DND-41 (cell line): ENCODE data around the gene ARID2.

Source experiments
- ATAC-seq: fragments of 200-7000 bp; cut with Tn5 transposase; 3 replicates; pipeline ENCODE4 v1.9.1; 2021; ENCODE audit warnings: low read depth; ENCODE audit not compliant: insufficient read depth
- DNase-seq: peaks from one replicate; pipeline ENCODE4 v3.0.0-alpha.2; 2020
- H2AFZ ChIP-seq: 2 replicates; pipeline ENCODE4 v1.6.0; 2012; ENCODE audit warnings: low read depth, low read length
- H3K27ac ChIP-seq: 2 replicates; pipeline ENCODE4 v1.5.1; 2012; ENCODE audit warnings: low read length, inconsistent platforms
- H3K27me3 ChIP-seq: fragments of 200-600 bp; sonication (generic); 2 replicates; pipeline ENCODE4 v1.6.0; 2012; ENCODE audit warnings: low read length, mild to moderate bottlenecking, inconsistent platforms; ENCODE audit not compliant: insufficient read depth, poor library complexity
- H3K36me3 ChIP-seq: 2 replicates; pipeline ENCODE4 v1.5.1; 2012; ENCODE audit warnings: low read length, inconsistent platforms; ENCODE audit not compliant: insufficient read depth
- H3K4me1 ChIP-seq: 2 replicates; pipeline ENCODE4 v1.5.1; 2012; ENCODE audit warnings: mild to moderate bottlenecking, low read length; ENCODE audit not compliant: insufficient read depth
- H3K4me2 ChIP-seq: 2 replicates; pipeline ENCODE4 v1.6.0; 2012; ENCODE audit warnings: mild to moderate bottlenecking, moderate library complexity, low read length, inconsistent platforms; ENCODE audit not compliant: insufficient read depth
- H3K4me3 ChIP-seq, 2 experiments: fragments of 200-600 bp in 1 of 2; shearing (Covaris generic) in 1 of 2; 2 replicates each; pipeline ENCODE4 v1.5.1; 2012 to 2016; ENCODE audit warnings: inconsistent platforms in 2 of 2, low read length in 2 of 2, mild to moderate bottlenecking in 2 of 2, low read depth in 1 of 2, moderate library complexity in 1 of 2
- H3K79me2 ChIP-seq: 2 replicates; pipeline ENCODE4 v1.6.0; 2012; ENCODE audit warnings: low read length, inconsistent platforms; ENCODE audit not compliant: insufficient read depth
- H3K9ac ChIP-seq: 2 replicates; pipeline ENCODE4 v1.6.0; 2012; ENCODE audit warnings: low read depth, mild to moderate bottlenecking, inconsistent platforms, low read length, moderate library complexity
- H3K9me3 ChIP-seq: 2 replicates; pipeline ENCODE4 v1.5.1; 2012; ENCODE audit warnings: low read length, moderate library complexity, mild to moderate bottlenecking, inconsistent platforms; ENCODE audit not compliant: insufficient read depth, severe bottlenecking
- H4K20me1 ChIP-seq: 2 replicates; pipeline ENCODE4 v1.6.0; 2012; ENCODE audit warnings: low read length; ENCODE audit not compliant: insufficient read depth
- CTCF ChIP-seq: IDR thresholded peaks from 2 replicates; pipeline ENCODE4 v1.5.1; 2012; ENCODE audit warnings: borderline replicate concordance, low read length, moderate library complexity, mild to moderate bottlenecking; ENCODE audit not compliant: poor library complexity, severe bottlenecking; ENCODE audit errors: extremely low read depth
- EZH2 ChIP-seq: IDR thresholded peaks from 3 replicates; pipeline ENCODE4 v1.6.1; 2012; ENCODE audit warnings: borderline replicate concordance, low read depth, mild to moderate bottlenecking, moderate library complexity, low read length, inconsistent platforms; ENCODE audit not compliant: severe bottlenecking

ARID2 gene

GRCh38 chr12:45768194-45768593, 38.7 kb downstream of the ARID2 start:
- H3K9me3 ChIP-seq = no peaks in the 10 kb centered on the region
- no peak for DNase-seq
- no peak overlapping the region for H3K9ac ChIP-seq
- H3K36me3 ChIP-seq = peaks cover 39% of the 10 kb centered on the region
- H3K27ac ChIP-seq = no peak overlapping the region
- H3K4me1 ChIP-seq = no peaks in the 10 kb centered on the region
- ATAC-seq = no peak
- no peaks in the 10 kb centered on the region for H3K27me3 ChIP-seq
- peaks cover 25% of the 10 kb centered on the region for H4K20me1 ChIP-seq
- no peak overlapping the region for H3K4me2 ChIP-seq
- H3K79me2 ChIP-seq = peaks cover 98% of the 10 kb centered on the region
- no peak overlapping the region for H2AFZ ChIP-seq
- no peak for TF ChIP-seq EZH2
- TF ChIP-seq CTCF = no peak
- no peak overlapping the region for H3K4me3 ChIP-seq

- H3K9me3 ChIP-seq = no peaks in the 10 kb centered on the region
- ATAC-seq = no peak
- no peaks in the 10 kb centered on the region for H3K27me3 ChIP-seq
- H3K27ac ChIP-seq = no peak overlapping the region
- TF ChIP-seq EZH2 = no peak
- no peak for TF ChIP-seq CTCF
- peaks cover 100% of the 10 kb centered on the region for H3K79me2 ChIP-seq
- peaks cover 34% of the 10 kb centered on the region for H4K20me1 ChIP-seq
- no peak overlapping the region for H3K4me3 ChIP-seq
- H3K9ac ChIP-seq = no peak overlapping the region
- H3K36me3 ChIP-seq = peaks cover 10% of the 10 kb centered on the region
- H3K4me1 ChIP-seq = no peaks in the 10 kb centered on the region
- no peak overlapping the region for H2AFZ ChIP-seq
- DNase-seq = no peak
- no peak overlapping the region for H3K4me2 ChIP-seq
Measured at GRCh38 chr12:45773747-45774146, 44.2 kb downstream of the ARID2 start.

GRCh38 chr12:45774508-45775162, 45.1 kb downstream of the ARID2 start:
- no peaks in the 10 kb centered on the region for H3K4me1 ChIP-seq
- ATAC-seq (no peak), DNase-seq (no peak)
- H4K20me1 ChIP-seq = peaks cover 34% of the 10 kb centered on the region
- no peak overlapping the region for H2AFZ ChIP-seq
- no peak overlapping the region for H3K4me2 ChIP-seq
- peaks cover 5% of the 10 kb centered on the region for H3K36me3 ChIP-seq
- H3K79me2 ChIP-seq = peaks cover 100% of the 10 kb centered on the region
- no peak overlapping the region for H3K4me3 ChIP-seq
- no peaks in the 10 kb centered on the region for H3K27me3 ChIP-seq
- TF ChIP-seq EZH2 = no peak
- TF ChIP-seq CTCF = no peak
- H3K27ac ChIP-seq = no peak overlapping the region
- no peak overlapping the region for H3K9ac ChIP-seq
- H3K9me3 ChIP-seq = no peaks in the 10 kb centered on the region

GRCh38 chr12:45775465-45775864, 46.0 kb downstream of the ARID2 start:
- Histone ChIP-seq H3K27me3 (no peaks in the 10 kb centered on the region), H4K20me1 (peaks cover 32% of the 10 kb centered on the region), H3K4me2 (no peak overlapping the region), H2AFZ (no peak overlapping the region), H3K4me3 (no peak overlapping the region), H3K79me2 (peaks cover 100% of the 10 kb centered on the region), H3K4me1 (no peaks in the 10 kb centered on the region), H3K36me3 (peaks cover 1% of the 10 kb centered on the region), H3K27ac (no peak overlapping the region), H3K9ac (no peak overlapping the region), H3K9me3 (no peaks in the 10 kb centered on the region)
- ATAC-seq = no peak
- DNase-seq = no peak
- TF ChIP-seq EZH2 = no peak
- TF ChIP-seq CTCF = no peak
